ENCODE data around the gene TTLL11.

Gene TTLL11

GRCh38 chr9:121925935-121926334 is 167.2 kb downstream of the TTLL11 start:
- TF ChIP-seq CTCF (IDR thresholded peaks at IDR 0.05; ENCODE audit: insufficient read depth, low read depth, low read length, missing control alignments), result no peak
- H3K4me3 ChIP-seq (ENCODE audit: low read length), result no peak overlapping the region

GRCh38 chr9:121924700-121925099 is 168.4 kb downstream of the TTLL11 start:
- DNase-seq (ENCODE audit: low read depth), result no peak
- no peak overlapping the region for H3K4me3 ChIP-seq (ENCODE audit: low read length)
- no peak for TF ChIP-seq CTCF (IDR thresholded peaks at IDR 0.05; ENCODE audit: insufficient read depth, low read depth, low read length, missing control alignments)

More at GRCh38 chr9:121925935-121926334, 167.2 kb downstream of the TTLL11 start:
- no peak for DNase-seq (ENCODE audit: low read depth)

GRCh38 chr9:121921444-121921843 is 171.7 kb downstream of the TTLL11 start:
- H3K4me3 ChIP-seq (ENCODE audit: low read length), result no peak overlapping the region
- DNase-seq (ENCODE audit: low read depth), result no peak
- TF ChIP-seq CTCF (IDR thresholded peaks at IDR 0.05; ENCODE audit: insufficient read depth, low read depth, low read length, missing control alignments), result no peak

GRCh38 chr9:121917375-121918335 is 175.5 kb downstream of the TTLL11 start:
- no peak for DNase-seq (ENCODE audit: low read depth)
- TF ChIP-seq CTCF (IDR thresholded peaks at IDR 0.05; ENCODE audit: insufficient read depth, low read depth, low read length, missing control alignments), result no peak
- no peak overlapping the region for H3K4me3 ChIP-seq (ENCODE audit: low read length)

GRCh38 chr9:121915304-121915625 is 177.8 kb downstream of the TTLL11 start:
- DNase-seq (ENCODE audit: low read depth), result no peak

GRCh38 chr9:121914604-121915303 is 178.4 kb downstream of the TTLL11 start:
- DNase-seq (ENCODE audit: low read depth), result no peak
- TF ChIP-seq CTCF (IDR thresholded peaks at IDR 0.05; ENCODE audit: insufficient read depth, low read depth, low read length, missing control alignments), result no peak

More at GRCh38 chr9:121915304-121915625, 177.8 kb downstream of the TTLL11 start:
- no peak overlapping the region for H3K4me3 ChIP-seq (ENCODE audit: low read length)
- no peak for TF ChIP-seq CTCF (IDR thresholded peaks at IDR 0.05; ENCODE audit: insufficient read depth, low read depth, low read length, missing control alignments)

More at GRCh38 chr9:121914604-121915303, 178.4 kb downstream of the TTLL11 start:
- no peak overlapping the region for H3K4me3 ChIP-seq (ENCODE audit: low read length)
